ENCODE data around the gene MOGAT1.

Gene MOGAT1

GRCh38 chr2:222756951-222757650, 85.6 kb downstream of the MOGAT1 start:
- peak overlapping the region; percentile 92 for H3K27ac ChIP-seq
- CTCF ChIA-PET: interaction anchor here (0.6 to 0.7 kb wide), 2 partner anchors 225 to 1197 kb away, joined by 3 read pairs; no protein-coding TSS in a partner anchor
- DNase-seq (ENCODE audit: low spot score): peak; percentile 90
- POLR2A ChIA-PET (ENCODE audit: low non-redundant PET): no interaction called here
- TF ChIP-seq CTCF (conservative IDR thresholded peaks at IDR 0.05; ENCODE audit: low read depth): no peak
